Breast epithelium (tissue), 4 donors: ENCODE results near the gene ZNF878. TPM values are rescaled to one million over a fixed set of nuclear protein-coding genes. Genes with fewer than 3 reads are reported as not detected.

Experiments used
- DNase-seq, 2 donors: peaks; one replicate each; pipeline ENCODE4 v3.0.0-alpha.2; 2019; ENCODE audit warnings: low spot score in 2 of 2
- H3K27ac ChIP-seq, 2 donors: fragments of 200-600 bp; sonication (generic) in 1 of 2; one replicate each; pipeline ENCODE4 v1.5.1; 2016 to 2019; ENCODE audit warnings: mild to moderate bottlenecking in 1 of 2
- H3K27me3 ChIP-seq, 2 donors: fragments of 200-600 bp; sonication (generic) in 1 of 2; one replicate each; pipeline versions ENCODE4 v1.5.1 to v1.6.0; 2017 to 2019; ENCODE audit warnings: control low read depth in 1 of 2, mild to moderate bottlenecking in 1 of 2
- H3K36me3 ChIP-seq: fragments of 200-600 bp; one replicate; pipeline ENCODE4 v1.5.1; 2019
- H3K4me1 ChIP-seq, 2 donors: fragments of 200-600 bp; sonication (generic); one replicate each; pipeline ENCODE4 v1.5.1; 2016 to 2019; ENCODE audit warnings: control low read depth in 1 of 2
- H3K4me3 ChIP-seq, 3 donors: fragments of 200-600 bp; sonication (generic); 1 replicate in 2 of 3; 2 replicates in 1 of 3; pipeline ENCODE4 v1.5.1; 2016 to 2019; ENCODE audit warnings: mild to moderate bottlenecking in 3 of 3, moderate library complexity in 2 of 3
- H3K9me3 ChIP-seq, 2 donors: fragments of 200-600 bp; sonication (generic) in 1 of 2; one replicate each; pipeline ENCODE4 v1.5.1; 2016 to 2019; ENCODE audit warnings: control low read depth in 1 of 2
- POLR2A ChIP-seq: fragments of 450-650 bp; IDR thresholded peaks from one replicate; pipeline ENCODE4 v1.6.1; 2016; ENCODE audit warnings: antibody characterized with exemption, mild to moderate bottlenecking, moderate library complexity
- POLR2AphosphoS5 ChIP-seq, 3 donors: sonication (generic); formaldehyde crosslinking; IDR thresholded peaks; one replicate each; pipeline ENCODE4 v1.6.1; 2017; ENCODE audit warnings: antibody characterized with exemption in 3 of 3
- intact Hi-C: fragments of 100-400 bp; cut with DNase I; formaldehyde crosslinking; loops from one replicate; pipeline ENCODE4 v1.15.1; 2023; ENCODE audit warnings: low total_unique reads
- total RNA-seq, 3 donors: library from RNA; depleted of rRNA; stranded (reverse); fragments of >200 nt; gene quantifications; one replicate each; pipeline ENCODE4 v1.1.0, GENCODE V29; 2016
- TF ChIP-seq, protein P1 (sequence below), 3 donors: fragments of 450-650 bp; IDR thresholded peaks; one replicate each; pipeline ENCODE4 v1.5.1; 2016 to 2017; ENCODE audit warnings: antibody characterized with exemption in 3 of 3, mild to moderate bottlenecking in 3 of 3, moderate library complexity in 3 of 3

The ZNF878 gene
- total RNA-seq, result under 1 TPM in 2 of 3 donors, not detected in 1; 0.33 to 0.88 TPM

DNA sequence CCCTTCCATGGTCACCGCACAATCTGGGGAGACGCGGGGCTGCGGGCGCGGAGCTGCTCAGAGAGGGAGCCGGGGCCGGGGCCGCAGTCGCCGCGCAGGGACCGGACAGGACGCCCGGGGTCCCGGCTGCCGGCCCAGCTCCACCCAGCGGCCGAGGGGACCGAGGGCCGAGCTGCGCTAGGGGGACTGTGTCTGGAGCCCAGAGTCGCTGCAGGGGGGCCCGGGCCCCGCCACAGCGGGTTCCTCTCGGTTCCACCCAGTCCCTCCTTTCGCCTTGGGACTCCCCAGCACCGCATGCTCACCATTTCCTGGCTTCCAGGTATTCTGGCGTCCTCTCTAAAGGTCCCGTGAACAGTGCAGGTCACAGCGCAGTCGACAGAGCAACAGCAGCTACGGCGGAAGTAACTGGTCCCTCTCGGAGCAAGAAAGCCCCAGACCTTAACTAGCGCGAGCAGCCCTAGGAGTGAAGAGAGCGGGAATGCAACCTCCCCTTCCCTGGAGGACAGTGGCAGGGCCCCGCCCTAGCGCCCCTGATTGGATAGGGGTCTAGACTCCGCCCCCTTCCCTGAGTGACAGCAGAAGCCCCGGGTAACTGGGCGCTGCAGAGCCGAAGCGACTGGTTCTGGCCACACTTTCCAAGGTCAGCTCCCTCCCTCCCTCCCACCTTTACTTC, at the start of gene ZNF878:
Gene ZNF878 (minus strand): TSS at position 465 of the 673 bp plus-strand sequence. CDS start 160 bp downstream, at position 305.
- no peaks in the 10 kb centered on the region for H3K27me3 ChIP-seq
- H3K4me3 ChIP-seq, result peak within 1 kb of the TSS; percentile 63 to 80 (median 77)
- peak in 2 of 3 donors; percentile 26 to 74 for TF ChIP-seq POLR2AphosphoS5 (IDR thresholded peaks at IDR 0.05)
- TF ChIP-seq, protein P1, sequence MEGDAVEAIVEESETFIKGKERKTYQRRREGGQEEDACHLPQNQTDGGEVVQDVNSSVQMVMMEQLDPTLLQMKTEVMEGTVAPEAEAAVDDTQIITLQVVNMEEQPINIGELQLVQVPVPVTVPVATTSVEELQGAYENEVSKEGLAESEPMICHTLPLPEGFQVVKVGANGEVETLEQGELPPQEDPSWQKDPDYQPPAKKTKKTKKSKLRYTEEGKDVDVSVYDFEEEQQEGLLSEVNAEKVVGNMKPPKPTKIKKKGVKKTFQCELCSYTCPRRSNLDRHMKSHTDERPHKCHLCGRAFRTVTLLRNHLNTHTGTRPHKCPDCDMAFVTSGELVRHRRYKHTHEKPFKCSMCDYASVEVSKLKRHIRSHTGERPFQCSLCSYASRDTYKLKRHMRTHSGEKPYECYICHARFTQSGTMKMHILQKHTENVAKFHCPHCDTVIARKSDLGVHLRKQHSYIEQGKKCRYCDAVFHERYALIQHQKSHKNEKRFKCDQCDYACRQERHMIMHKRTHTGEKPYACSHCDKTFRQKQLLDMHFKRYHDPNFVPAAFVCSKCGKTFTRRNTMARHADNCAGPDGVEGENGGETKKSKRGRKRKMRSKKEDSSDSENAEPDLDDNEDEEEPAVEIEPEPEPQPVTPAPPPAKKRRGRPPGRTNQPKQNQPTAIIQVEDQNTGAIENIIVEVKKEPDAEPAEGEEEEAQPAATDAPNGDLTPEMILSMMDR (IDR thresholded peaks at IDR 0.05), result peak in 1 of 3 donors; percentile 11
- peak; percentile 54 for TF ChIP-seq POLR2A
- H3K9me3 ChIP-seq, result no peaks in the 10 kb centered on the region
- no peaks in the 10 kb centered on the region for H3K36me3 ChIP-seq
- DNase-seq, result peak; percentile 87 to 88
- intact Hi-C loops, result no loop called here
- peak within 1 kb of the TSS; percentile 65 to 89 for H3K27ac ChIP-seq
- no peaks in the 10 kb centered on the region for H3K4me1 ChIP-seq

DNA sequence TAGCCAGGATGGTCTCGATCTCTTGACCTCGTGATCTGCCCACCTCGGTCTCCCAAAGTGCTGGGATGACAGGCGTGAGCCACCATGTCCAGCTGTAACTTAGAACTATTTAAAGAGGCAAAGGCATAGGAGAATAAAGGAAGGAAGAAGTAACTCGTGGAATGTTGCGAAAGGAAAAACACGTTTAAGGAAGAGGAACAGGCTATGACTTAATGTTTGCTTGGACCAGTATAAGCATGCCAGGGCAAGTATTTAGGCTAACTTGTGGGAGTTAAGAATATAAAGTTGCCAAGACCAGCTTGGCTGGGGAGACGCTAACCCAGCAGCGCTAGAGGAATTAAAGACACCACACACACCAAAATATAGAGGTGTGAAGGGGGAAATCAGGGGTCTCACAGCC, 45.3 kb upstream of the ZNF878 start:
- intact Hi-C loops, result no loop called here
- H3K4me1 ChIP-seq, result no peaks in the 10 kb centered on the region
- H3K27me3 ChIP-seq, result no peaks in the 10 kb centered on the region
- TF ChIP-seq POLR2A (no peak), POLR2AphosphoS5 (IDR thresholded peaks at IDR 0.05) (no peak)
- TF ChIP-seq, protein P1 (IDR thresholded peaks at IDR 0.05), result no peak
- no peak for DNase-seq
- H3K9me3 ChIP-seq, result peaks cover 5 to 9% of the 10 kb centered on the region in 2 donors
- H3K4me3 ChIP-seq, result no peak overlapping the region
- H3K36me3 ChIP-seq, result no peaks in the 10 kb centered on the region
- no peak overlapping the region for H3K27ac ChIP-seq

DNA sequence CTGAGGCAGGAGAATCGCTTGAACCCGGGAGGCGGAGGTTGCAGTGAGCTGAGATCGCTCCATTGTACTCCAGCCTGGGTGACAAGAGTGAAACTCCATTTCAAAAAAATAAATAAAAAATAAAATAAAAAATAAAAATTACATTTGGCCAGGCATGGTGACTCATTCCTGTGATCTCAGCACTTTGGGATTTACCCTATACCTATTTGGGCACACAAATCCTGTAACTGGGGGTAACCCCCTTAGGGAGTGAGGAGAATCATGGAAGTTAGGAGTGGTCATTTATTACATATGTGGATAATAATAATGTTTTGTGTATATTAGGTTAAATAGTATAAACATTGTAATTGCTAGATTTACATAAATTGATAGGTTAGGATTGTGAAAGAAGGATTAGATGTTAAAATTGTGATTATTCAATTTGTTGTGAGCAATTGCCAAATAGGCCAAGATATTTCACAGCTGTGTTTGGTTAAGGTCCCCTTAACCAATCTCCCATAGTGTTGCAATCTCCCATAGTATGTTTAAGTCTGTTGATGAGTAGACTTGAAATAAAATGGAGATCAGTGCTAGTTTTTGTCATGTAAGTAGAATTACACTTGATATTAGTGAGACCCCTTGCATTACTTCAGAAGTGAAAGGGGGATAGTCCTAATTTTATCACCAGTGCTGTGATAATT, 42.5 kb upstream of the ZNF878 start:
- H3K27ac ChIP-seq, result no peak overlapping the region
- DNase-seq, result no peak
- no peaks in the 10 kb centered on the region for H3K36me3 ChIP-seq
- intact Hi-C loops, result no loop called here
- H3K4me3 ChIP-seq, result no peak overlapping the region
- TF ChIP-seq POLR2A (no peak), POLR2AphosphoS5 (IDR thresholded peaks at IDR 0.05) (no peak)
- TF ChIP-seq, protein P1 (IDR thresholded peaks at IDR 0.05), result no peak
- peaks cover 5 to 6% of the 10 kb centered on the region in 2 donors for H3K9me3 ChIP-seq
- H3K27me3 ChIP-seq, result no peaks in the 10 kb centered on the region
- no peaks in the 10 kb centered on the region for H3K4me1 ChIP-seq

- peaks cover 5 to 6% of the 10 kb centered on the region in 2 donors for H3K9me3 ChIP-seq
- intact Hi-C loops, result no loop called here
- H3K27ac ChIP-seq, result no peak overlapping the region
- TF ChIP-seq, protein P1 (IDR thresholded peaks at IDR 0.05), result no peak
- TF ChIP-seq POLR2AphosphoS5 (IDR thresholded peaks at IDR 0.05) (no peak), POLR2A (no peak)
- no peaks in the 10 kb centered on the region for H3K27me3 ChIP-seq
- no peaks in the 10 kb centered on the region for H3K36me3 ChIP-seq
- DNase-seq, result no peak
- H3K4me3 ChIP-seq, result no peak overlapping the region
- H3K4me1 ChIP-seq, result no peaks in the 10 kb centered on the region
Measured at GRCh38 chr19:12093777-12094176, 41.0 kb upstream of the ZNF878 start.

GRCh38 chr19:12092956-12093355, 40.2 kb upstream of the ZNF878 start:
- Histone ChIP-seq H3K9me3 (peaks cover 0 to 6% of the 10 kb centered on the region in 2 donors), H3K27ac (no peak overlapping the region), H3K4me1 (no peaks in the 10 kb centered on the region), H3K27me3 (no peaks in the 10 kb centered on the region), H3K4me3 (peak overlapping the region; percentile 48 to 72 (median 67)), H3K36me3 (no peaks in the 10 kb centered on the region)
- TF ChIP-seq POLR2A (no peak), POLR2AphosphoS5 (IDR thresholded peaks at IDR 0.05) (no peak)
- TF ChIP-seq, protein P1 (IDR thresholded peaks at IDR 0.05), result no peak
- intact Hi-C loops, result no loop called here
- no peak for DNase-seq
